Subcutaneous abdominal adipose tissue (tissue), 5 donors: ENCODE results near the gene PLCG2.

Experiments
- H3K27ac ChIP-seq: one replicate; pipeline ENCODE4 v1.7.0; 2013; ENCODE audit warnings: low read depth, mild to moderate bottlenecking, inconsistent platforms, low read length, moderate library complexity
- H3K27me3 ChIP-seq, 5 donors: one replicate each; pipeline ENCODE4 v1.7.0; 2013; ENCODE audit warnings: low read length in 5 of 5, inconsistent platforms in 1 of 5; ENCODE audit not compliant: control insufficient read depth in 5 of 5, insufficient read depth in 4 of 5
- H3K36me3 ChIP-seq, 5 donors: one replicate each; pipeline ENCODE4 v1.7.0; 2013; ENCODE audit warnings: low read length in 5 of 5; ENCODE audit not compliant: control insufficient read depth in 5 of 5, insufficient read depth in 5 of 5
- H3K4me1 ChIP-seq, 5 donors: one replicate each; pipeline ENCODE4 v1.7.0; 2013; ENCODE audit warnings: low read length in 5 of 5, mild to moderate bottlenecking in 3 of 5, moderate library complexity in 1 of 5; ENCODE audit not compliant: control insufficient read depth in 5 of 5, insufficient read depth in 5 of 5
- H3K4me3 ChIP-seq, 5 donors: one replicate each; pipeline ENCODE4 v1.7.0; 2013; ENCODE audit warnings: low read length in 5 of 5, low read depth in 1 of 5
- H3K9ac ChIP-seq, 5 donors: one replicate each; pipeline ENCODE4 v1.7.0; 2013; ENCODE audit warnings: low read length in 5 of 5, mild to moderate bottlenecking in 4 of 5, moderate library complexity in 3 of 5
- H3K9me3 ChIP-seq, 5 donors: one replicate each; pipeline ENCODE4 v1.7.0; 2013; ENCODE audit warnings: low read length in 5 of 5; ENCODE audit not compliant: control insufficient read depth in 5 of 5
- donor health status: healthy.
- donor health status: healthy.
- donor health status: healthy.
- donor health status: healthy.
- donor health status: healthy.

PLCG2 gene

GRCh38 chr16:81910366-81910885, 131.3 kb downstream of the PLCG2 start:
- Histone ChIP-seq H3K36me3 (peaks cover 0 to 56% (median 17%) of the 10 kb centered on the region in 5 donors), H3K4me1 (no peaks in the 10 kb centered on the region), H3K4me3 (no peak overlapping the region), H3K9ac (no peak overlapping the region), H3K27ac (no peak overlapping the region), H3K9me3 (no peaks in the 10 kb centered on the region), H3K27me3 (no peaks in the 10 kb centered on the region)

- H3K36me3 ChIP-seq, result peaks cover 0 to 55% (median 17%) of the 10 kb centered on the region in 5 donors
- no peak overlapping the region for H3K4me3 ChIP-seq
- H3K27me3 ChIP-seq, result no peaks in the 10 kb centered on the region
- H3K9me3 ChIP-seq, result no peaks in the 10 kb centered on the region
- H3K4me1 ChIP-seq, result no peaks in the 10 kb centered on the region
- no peak overlapping the region for H3K27ac ChIP-seq
- H3K9ac ChIP-seq, result no peak overlapping the region
These were observed 133.3 kb downstream of the PLCG2 start for GRCh38 chr16:81912395-81912794.

- Histone ChIP-seq H3K27me3 (no peaks in the 10 kb centered on the region), H3K4me3 (no peak overlapping the region), H3K9ac (no peak overlapping the region), H3K4me1 (no peaks in the 10 kb centered on the region), H3K9me3 (no peaks in the 10 kb centered on the region), H3K27ac (no peak overlapping the region), H3K36me3 (peaks cover 0 to 46% (median 17%) of the 10 kb centered on the region in 5 donors)
These were observed 134.1 kb downstream of the PLCG2 start for GRCh38 chr16:81913222-81913621.

- no peak overlapping the region for H3K4me3 ChIP-seq
These were observed 138.3 kb downstream of the PLCG2 start for GRCh38 chr16:81917375-81917774.

GRCh38 chr16:81918927-81919326, 139.8 kb downstream of the PLCG2 start:
- no peaks in the 10 kb centered on the region for H3K9me3 ChIP-seq
- no peaks in the 10 kb centered on the region for H3K27me3 ChIP-seq
- peaks cover 0 to 18% (median 0%) of the 10 kb centered on the region in 5 donors for H3K4me1 ChIP-seq
- H3K4me3 ChIP-seq, result no peak overlapping the region
- H3K27ac ChIP-seq, result no peak overlapping the region
- H3K36me3 ChIP-seq, result peaks cover 5 to 34% (median 10%) of the 10 kb centered on the region in 5 donors
- H3K9ac ChIP-seq, result no peak overlapping the region

More at GRCh38 chr16:81917375-81917774, 138.3 kb downstream of the PLCG2 start:
- H3K27me3 ChIP-seq, result no peaks in the 10 kb centered on the region
- H3K9ac ChIP-seq, result no peak overlapping the region
- H3K36me3 ChIP-seq, result peaks cover 1 to 39% (median 20%) of the 10 kb centered on the region in 5 donors
- H3K4me1 ChIP-seq, result peaks cover 0 to 11% (median 0%) of the 10 kb centered on the region in 5 donors
- no peaks in the 10 kb centered on the region for H3K9me3 ChIP-seq
- H3K27ac ChIP-seq, result no peak overlapping the region

GRCh38 chr16:81920498-81920897, 141.4 kb downstream of the PLCG2 start:
- Histone ChIP-seq H3K27me3 (no peaks in the 10 kb centered on the region), H3K4me3 (no peak overlapping the region), H3K9ac (no peak overlapping the region), H3K4me1 (peaks cover 0 to 18% (median 0%) of the 10 kb centered on the region in 5 donors), H3K36me3 (peaks cover 5 to 29% (median 11%) of the 10 kb centered on the region in 5 donors), H3K27ac (no peak overlapping the region), H3K9me3 (no peaks in the 10 kb centered on the region)

- no peak overlapping the region for H3K9ac ChIP-seq
- H3K36me3 ChIP-seq, result peaks cover 5 to 29% (median 11%) of the 10 kb centered on the region in 5 donors
- H3K27me3 ChIP-seq, result no peaks in the 10 kb centered on the region
- H3K9me3 ChIP-seq, result no peaks in the 10 kb centered on the region
- H3K4me1 ChIP-seq, result peaks cover 0 to 18% (median 0%) of the 10 kb centered on the region in 5 donors
- H3K4me3 ChIP-seq, result no peak overlapping the region
- no peak overlapping the region for H3K27ac ChIP-seq
These were observed 142.2 kb downstream of the PLCG2 start for GRCh38 chr16:81921085-81921814.

- Histone ChIP-seq H3K4me1 (peaks cover 0 to 18% (median 0%) of the 10 kb centered on the region in 5 donors), H3K9me3 (no peaks in the 10 kb centered on the region), H3K9ac (no peak overlapping the region), H3K27ac (no peak overlapping the region), H3K4me3 (no peak overlapping the region), H3K27me3 (no peaks in the 10 kb centered on the region), H3K36me3 (peaks cover 5 to 33% (median 13%) of the 10 kb centered on the region in 5 donors)
These were observed 142.9 kb downstream of the PLCG2 start for GRCh38 chr16:81921843-81922584.

GRCh38 chr16:81923296-81923695, 144.2 kb downstream of the PLCG2 start:
- Histone ChIP-seq H3K36me3 (peaks cover 5 to 38% (median 14%) of the 10 kb centered on the region in 5 donors), H3K4me1 (peaks cover 0 to 18% (median 0%) of the 10 kb centered on the region in 5 donors), H3K27me3 (no peaks in the 10 kb centered on the region), H3K9ac (no peak overlapping the region), H3K4me3 (no peak overlapping the region), H3K27ac (no peak overlapping the region), H3K9me3 (no peaks in the 10 kb centered on the region)

GRCh38 chr16:81925016-81925415, 145.9 kb downstream of the PLCG2 start:
- Histone ChIP-seq H3K4me3 (no peak overlapping the region), H3K9ac (no peak overlapping the region), H3K4me1 (peaks cover 0 to 18% (median 0%) of the 10 kb centered on the region in 5 donors), H3K36me3 (peaks cover 5 to 43% (median 18%) of the 10 kb centered on the region in 5 donors), H3K27me3 (no peaks in the 10 kb centered on the region), H3K27ac (no peak overlapping the region), H3K9me3 (no peaks in the 10 kb centered on the region)
